NCI-H1048 (cell line): ENCODE data around the gene SS18L1.

Experiments
- DNase-seq: peaks from one replicate; lab custom pipeline; 2025; lab: John Stamatoyannopoulos, UW

SS18L1 gene

DNA sequence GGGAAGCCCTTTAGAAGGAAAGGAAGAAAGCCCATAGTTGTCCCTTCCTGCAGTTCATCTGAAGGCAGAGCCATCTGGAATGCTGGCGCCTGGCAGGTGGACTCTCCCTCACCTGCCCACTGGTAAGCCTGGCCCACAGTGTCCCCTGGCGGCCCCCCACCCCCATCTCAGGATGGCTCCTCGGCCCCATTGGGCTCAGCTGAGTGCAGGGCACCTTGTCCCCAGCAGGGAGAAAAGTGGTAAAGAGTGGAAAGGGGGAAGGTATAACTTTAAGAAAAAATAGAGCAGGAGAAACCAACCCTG, 12.6 kb downstream of the SS18L1 start:
- DNase-seq, result no peak

DNA sequence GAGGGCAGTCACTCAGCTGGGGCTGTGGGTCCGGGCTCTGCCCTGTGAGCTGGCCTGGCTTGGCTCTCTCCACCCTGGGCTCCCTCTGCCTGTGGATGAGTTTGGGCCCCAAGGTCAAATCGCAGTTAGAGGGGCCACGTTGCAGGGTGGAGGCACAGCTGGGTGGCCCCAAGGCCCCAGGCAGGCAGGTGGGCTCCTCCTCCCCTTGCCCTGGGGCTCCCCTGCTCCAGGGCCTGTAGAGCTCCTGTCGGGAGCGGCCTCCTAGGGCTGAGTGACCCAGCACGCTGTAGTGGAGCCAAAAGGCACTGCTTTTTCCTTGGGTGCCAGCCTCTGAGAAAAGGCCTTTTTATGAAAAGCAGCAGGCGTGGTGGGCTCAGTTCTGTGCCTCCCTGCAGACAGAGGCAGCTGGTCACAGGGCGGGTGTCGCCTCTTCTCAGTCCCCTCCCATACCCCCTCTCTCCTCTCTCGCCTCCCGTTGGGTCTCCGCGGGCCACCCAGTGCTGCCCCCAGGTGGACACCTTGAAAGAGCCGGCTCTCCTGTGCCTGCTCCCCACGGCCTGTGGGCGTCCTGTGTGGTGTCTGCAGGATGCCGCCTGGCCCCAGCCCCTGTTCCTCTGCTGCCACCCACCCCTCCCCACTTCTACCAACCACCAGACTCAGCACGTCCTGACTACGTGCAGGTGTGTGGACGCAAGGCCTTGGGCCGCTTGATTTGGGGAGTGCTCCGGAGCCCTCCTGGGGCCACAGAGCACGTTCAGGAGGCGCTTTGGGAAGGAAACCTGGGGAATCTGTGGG, 13.2 kb downstream of the SS18L1 start:
- DNase-seq, result no peak

DNA sequence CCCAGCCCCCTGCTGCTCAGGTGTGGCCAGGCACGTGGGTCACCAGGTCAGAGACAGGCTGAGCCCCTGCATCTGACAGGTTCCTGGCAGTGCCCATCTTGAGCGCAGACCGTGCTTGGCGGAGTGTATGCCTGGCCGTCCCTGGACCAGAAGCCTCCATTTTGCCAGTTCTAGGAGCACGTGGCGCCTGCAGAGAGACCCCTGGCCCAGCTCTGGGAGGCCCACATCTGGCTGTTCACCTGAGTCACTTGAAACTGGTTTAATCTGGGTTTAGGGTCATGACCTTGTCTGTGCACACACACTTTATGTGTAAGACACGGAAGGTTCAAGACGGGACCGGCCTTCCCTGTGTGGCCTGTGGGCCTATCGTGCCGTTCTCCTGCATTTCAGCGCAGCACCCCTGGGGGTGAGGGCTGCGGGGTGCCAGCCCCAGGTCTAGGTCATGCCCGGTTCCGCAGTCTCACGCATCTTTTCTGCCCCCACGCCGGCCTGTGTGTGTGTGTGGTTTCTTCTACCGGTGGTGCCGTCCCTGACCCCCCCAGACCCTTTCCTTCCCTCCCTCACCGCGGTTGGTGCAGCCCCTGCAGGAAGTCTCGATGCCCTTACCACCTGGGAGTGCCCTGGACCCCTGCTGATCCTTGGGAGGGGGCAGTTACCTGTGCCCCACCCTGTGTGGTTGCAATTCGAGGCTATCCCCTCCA, 14.0 kb downstream of the SS18L1 start:
- no peak for DNase-seq

DNA sequence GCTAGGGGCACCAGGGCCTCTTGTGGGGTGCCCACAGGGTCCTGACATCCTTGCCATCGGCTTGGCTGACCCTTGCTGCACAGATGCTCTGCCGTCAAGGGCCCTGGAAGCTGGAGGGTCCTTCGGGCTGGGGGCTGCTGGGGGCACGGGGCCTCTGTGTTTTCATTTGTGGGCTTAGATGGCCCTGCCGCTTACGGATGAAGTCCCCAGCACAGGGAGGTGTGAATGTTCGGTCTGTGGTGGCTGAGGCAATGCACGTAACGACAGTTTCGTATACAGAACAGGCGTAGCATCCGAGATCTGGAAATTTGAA, 14.5 kb downstream of the SS18L1 start:
- DNase-seq, result no peak

DNA sequence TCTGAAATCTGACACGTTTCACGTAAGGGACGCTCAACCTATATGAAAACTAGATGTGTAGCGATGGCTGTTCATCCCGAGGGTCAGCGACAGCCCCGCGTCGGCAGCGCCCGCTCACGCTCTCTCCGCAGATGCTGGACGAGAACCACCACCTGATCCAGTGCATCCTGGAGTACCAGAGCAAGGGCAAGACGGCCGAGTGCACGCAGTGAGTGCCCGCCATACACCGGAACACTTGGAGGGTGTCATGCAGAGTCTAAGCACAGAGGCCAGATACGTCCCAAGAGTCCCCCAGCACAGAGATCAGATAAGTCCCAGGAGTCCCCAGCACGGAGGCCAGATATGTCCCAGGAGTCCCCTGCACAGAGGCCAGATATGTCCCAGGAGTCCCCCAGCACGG, 15.0 kb downstream of the SS18L1 start:
- no peak for DNase-seq

DNA sequence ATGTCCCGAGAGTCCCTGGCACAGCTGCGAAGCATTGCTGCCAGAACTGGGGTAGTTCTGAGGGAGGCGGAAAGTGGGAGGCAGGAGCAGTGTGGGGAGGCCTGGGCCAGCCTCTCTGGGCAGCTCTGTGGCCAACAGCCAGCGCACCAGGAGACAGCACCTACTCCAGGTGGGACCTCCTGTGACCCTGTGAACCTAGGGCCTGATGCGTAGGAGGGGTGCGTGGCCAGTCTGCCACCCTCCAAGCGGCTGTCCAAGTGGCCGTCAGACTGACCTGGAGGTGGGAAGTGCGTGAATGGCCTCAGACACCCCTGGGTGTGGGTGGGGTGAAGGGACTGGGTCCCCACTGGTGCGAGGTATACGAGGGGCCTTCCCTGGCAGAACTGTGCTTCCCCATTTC, 15.5 kb downstream of the SS18L1 start:
- no peak for DNase-seq

DNA sequence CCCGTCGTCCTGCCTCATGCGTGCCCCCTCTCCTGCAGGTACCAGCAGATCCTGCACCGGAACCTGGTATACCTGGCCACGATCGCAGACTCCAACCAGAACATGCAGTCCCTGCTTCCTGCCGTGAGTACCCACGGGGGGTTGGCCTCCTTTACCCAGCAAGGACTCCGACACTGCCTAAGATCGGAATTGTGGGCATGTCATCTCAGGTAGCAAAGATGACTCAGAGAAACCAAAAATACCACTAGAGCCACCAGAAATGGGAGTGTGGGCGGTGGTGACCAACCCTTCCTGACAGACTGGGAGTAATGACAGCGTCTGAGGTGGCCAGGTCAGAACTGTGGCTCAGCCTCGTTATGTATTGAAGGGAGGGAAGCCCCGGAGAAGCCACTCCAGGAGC, 16.3 kb downstream of the SS18L1 start:
- no peak for DNase-seq

DNA sequence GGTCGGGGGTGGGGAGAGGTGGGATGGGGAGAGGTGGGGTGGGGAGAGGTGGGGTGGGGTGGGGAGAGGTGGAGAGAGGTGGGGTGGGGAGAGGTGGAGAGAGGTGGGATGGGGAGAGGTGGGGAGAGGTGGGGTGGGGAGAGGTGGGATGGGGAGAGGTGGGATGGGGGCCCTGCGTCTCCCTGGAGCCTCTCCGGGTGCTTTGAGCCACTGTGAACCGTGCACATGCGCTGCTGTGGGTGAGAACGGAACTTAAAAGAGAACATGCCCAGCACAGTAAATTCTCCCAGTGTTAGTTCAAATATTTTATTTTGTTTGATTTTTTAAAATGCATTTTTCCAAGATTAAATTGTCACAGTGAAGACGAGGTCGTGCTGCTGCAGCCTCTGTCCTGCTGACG, 16.7 kb downstream of the SS18L1 start:
- DNase-seq, result no peak

DNA sequence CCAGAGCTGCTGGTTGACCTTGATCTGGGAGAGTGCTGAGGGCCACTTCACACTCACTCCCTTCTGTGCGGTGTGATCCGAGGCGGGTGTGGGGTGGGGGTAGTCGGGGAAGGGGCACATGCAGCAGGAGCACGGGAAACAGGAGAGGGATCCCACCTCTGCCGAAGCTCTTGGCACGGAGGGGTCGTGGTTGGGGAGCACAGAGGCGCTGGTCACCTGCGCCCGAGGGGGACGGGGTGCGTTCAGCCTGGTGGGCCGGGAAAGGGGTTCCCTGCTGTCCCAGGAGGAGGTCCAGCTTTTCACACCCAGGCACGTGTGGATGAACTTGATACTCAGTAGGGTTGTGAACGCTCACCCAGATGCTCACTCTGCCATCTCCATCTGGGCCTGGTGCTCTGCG, 17.3 kb downstream of the SS18L1 start:
- DNase-seq, result no peak

DNA sequence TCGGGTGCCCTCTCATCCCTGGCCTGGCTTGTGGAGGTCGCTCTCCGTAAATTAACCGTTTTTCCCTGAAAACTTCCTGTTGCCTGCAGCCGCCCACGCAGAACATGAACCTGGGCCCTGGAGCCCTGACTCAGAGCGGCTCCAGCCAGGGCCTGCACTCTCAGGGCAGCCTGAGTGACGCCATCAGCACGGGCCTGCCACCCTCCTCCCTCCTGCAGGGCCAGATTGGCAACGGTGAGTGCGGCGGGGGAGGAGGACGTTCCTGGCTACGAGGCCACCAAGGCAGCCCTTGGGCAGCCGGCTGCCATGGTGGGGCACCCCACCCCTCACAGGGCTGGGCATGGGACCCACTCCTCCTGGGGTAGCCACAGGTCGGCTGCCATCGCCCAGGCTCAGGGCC, 17.8 kb downstream of the SS18L1 start:
- no peak for DNase-seq

DNA sequence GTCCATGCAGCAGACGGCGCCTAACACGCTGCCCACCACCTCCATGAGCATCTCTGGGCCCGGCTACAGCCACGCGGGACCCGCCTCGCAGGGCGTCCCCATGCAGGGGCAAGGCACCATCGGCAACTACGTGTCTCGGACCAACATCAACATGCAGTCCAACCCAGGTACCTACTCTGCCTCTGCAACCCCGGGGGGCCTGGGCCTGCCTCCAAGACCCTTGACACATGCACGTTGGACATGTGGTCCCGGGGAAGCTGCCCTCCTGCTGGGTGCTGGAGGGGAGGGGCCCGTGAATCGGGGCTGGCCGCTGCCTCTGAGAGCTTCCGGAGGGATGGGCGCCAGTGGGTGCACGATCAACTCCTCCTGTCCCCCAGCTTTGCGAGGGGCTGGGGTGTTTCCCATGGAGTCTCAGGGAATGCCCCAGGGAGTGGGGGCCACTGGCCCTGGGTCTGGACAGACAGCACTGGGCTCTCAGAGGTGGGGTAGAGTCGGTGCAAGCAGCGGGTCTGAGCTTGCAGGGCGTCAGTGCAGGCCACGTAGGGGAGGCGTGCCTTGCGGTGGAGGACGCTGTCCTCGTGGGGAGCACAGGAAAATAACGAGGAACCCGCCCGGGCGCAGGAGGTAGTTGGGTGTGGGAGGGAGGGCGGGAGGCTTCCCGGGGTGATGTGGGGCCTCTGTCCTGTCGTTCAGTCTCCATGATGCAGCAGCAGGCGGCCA, 19.4 kb downstream of the SS18L1 start:
- no peak for DNase-seq

DNA sequence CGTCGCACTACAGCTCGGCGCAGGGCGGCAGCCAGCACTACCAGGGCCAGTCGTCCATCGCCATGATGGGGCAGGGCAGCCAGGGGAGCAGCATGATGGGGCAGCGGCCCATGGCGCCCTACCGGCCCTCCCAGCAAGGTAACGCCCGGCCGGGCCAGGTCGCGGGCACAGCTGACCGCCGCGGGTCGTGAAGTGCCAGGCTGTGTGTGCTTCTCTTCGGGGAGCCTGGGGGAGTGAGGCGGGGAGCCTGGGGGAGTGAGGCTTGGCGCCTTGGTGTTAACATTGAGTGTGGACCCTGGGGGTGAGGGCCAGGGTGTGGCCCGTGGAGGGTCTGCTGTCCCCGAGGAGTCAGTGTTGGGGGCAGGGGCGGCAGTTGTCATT, 19.9 kb downstream of the SS18L1 start:
- DNase-seq, result no peak

DNA sequence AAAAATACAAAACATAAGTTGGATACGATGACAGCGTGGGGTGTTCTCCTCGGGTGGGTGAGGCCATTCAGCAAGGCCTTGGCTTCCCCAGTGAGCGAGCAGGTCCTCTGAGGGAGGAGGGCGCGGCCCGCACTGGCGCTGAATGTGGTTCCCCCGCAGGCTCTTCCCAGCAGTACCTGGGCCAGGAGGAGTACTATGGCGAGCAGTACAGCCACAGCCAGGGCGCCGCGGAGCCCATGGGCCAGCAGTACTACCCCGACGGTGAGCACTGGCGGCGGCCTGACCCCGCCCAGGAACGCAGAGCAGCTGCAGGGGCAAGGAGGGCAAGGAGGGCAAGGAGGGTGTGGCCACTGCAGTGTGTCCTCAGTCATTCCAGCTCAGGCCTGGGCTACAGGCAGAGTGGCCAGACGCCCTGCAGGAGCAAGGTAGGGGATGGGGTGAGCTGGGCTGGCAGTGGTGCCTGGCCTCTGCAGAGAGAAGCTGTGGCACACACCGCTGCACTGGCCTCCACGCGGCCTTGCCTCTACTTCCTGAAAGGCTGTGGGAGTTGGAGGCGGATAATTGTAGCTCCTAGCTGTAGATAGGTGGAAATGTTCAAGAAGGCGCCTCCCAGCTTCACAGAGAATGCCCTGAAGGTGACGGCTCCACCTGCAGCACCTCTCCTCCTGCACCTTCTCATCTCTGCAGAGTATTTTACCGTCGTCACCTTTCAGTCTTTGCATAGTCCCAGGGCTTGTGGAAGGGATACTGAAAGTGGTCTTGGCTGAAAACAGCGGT, 20.6 kb downstream of the SS18L1 start:
- DNase-seq, result no peak

DNA sequence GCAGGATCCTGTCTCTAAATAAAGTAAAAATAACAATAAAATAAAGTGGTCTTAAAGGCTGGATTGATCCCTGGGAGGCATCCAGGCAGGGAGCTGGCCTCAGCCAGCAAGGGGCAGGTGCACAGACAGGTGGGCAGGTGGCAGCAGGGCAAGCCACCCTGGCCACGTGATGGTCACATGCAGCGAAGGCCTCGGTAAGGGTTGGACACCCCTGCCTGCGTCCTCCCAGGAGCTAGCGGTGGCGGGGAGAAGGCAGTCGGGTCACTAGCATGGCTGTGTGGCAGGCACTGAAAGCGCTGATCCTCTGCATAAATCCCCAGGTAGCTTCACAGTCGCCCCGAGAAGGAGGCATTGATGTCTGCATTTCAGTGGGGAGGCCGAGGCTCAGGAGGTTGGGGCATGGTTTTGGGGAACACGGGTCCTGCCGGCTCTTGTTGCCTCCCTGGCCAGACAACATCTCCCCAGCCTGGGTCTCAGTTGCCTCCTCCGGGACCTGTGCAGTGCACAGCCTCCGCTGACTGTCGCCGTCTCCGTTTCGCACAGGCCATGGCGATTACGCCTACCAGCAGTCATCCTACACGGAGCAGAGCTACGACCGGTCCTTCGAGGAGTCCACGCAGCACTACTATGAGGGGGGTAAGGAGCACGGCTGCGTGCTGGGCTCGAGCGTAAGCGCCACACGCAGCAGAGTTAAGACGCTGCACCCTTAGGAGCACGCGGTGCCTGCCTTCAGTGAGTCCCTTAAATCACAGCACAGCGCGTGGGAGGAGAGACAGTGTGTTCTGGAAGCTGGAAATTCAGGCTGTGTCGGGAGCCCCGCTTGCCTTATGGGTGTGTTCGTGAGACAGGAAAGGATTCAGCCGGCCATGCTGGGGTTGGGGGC, 21.6 kb downstream of the SS18L1 start:
- no peak for DNase-seq

DNA sequence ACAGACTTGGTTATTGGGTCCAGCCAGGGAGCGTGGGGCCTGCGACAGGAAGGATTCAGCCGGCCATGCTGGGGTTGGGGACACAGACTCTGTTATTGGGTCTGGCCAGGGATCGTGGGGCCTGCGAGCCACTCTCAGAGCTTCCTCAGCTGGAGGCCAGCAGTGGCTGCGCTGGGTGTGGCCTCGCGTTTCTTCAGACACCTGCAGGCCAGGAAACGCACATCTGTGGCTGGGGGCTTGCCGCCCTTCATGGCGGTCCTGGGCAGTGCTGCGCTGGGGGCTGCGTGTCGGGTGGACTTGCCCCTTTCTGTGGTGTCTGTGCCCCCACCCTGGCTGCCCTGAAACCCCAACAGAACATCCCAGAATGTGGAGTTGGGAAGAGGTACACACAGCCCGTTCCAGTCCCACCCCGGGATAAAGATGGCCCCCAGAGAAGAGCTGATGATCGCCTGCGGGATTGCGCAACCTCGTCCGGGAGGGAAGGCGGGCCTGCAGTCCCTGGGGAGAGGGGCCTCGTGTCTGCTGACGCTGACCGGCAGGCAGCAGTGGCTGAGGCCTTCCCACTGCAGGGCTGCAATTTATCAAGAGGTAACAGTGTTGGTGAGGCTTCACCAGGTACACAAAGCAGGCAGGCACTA, 22.3 kb downstream of the SS18L1 start:
- DNase-seq, result no peak

DNA sequence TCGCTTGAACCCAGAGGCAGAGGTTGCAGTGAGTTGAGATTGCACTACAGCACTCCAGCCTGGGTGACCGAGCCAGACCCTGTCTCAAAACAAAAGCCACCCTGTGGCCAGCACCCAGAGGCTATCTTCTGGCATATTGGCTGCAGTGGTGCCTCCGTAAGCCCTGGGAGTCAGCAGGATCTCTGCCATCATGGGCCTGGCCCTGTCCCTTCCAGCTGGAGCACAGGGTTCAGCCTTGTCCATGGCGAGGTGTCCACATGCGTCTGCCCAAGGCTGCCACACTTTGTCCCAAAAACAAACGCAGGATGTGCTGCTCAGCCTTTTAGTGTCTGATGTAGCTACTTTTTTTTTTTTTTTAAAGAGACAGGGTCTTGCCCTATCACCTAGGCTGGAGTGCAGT, 23.9 kb downstream of the SS18L1 start:
- no peak for DNase-seq

DNA sequence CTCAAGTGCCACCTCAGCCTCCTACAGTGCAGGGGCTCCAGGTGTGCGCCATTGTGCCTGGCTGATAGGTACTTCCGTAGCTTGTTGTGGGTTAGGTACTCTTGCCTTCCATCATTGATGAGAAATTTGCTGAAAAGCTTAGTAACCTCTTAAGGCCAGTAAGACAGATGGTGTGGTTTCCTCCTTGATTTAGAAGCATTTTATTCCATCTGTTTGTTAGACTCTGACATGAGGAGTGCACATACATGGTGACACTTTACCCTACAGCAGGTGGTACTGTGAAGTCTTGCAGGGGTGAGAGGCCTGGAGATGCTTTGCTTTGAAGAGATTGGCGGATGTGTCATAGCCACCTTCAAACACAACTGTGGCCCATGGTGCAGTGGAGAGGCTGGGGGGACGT, 24.5 kb downstream of the SS18L1 start:
- no peak for DNase-seq

DNA sequence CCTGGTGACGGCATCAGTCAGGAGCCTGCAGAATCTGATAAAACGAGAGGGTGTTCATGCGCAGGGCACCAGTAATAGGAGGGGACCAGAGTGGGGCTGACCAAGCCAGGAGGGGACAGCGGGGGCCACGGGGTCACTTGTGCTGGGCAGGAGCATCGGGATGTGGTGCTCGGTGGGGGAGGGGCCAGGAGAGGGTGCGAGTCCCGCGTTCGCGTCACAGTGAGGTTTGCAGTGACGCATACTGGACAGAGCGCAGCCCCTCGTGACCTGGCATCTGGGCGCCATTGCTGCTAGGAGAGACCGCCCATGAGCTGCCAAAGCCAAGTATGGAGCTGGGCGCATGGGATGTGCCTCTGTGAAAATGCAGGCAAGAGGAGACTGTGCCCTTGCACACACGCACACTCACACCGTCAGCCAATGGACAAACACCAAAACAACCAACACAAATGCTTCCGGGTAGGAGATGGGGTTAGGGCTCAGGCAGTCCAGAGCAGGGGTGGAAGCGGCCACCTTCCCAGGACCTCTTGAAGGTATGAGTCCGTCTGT, 25.4 kb downstream of the SS18L1 start:
- DNase-seq, result no peak

DNA sequence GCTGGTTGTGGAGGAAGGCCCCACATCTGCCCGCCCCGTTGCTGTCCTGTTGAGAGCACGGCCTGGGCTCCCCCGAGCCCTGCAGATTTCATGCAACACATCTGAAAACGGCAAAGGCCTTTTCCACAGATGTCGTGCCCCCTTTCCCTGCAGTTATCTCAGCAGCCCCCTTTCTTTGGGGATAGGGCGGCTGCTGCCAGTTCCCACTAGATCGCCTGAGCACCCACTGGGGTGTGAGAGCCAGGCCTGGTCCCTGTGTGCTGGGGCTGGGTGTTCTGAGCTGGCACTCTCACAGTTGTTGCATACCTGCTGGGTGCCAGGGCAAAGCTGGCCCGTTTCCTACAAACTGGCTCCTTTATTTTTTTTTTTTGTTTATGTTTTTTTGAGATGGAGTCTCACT, 27.0 kb downstream of the SS18L1 start:
- no peak for DNase-seq

DNA sequence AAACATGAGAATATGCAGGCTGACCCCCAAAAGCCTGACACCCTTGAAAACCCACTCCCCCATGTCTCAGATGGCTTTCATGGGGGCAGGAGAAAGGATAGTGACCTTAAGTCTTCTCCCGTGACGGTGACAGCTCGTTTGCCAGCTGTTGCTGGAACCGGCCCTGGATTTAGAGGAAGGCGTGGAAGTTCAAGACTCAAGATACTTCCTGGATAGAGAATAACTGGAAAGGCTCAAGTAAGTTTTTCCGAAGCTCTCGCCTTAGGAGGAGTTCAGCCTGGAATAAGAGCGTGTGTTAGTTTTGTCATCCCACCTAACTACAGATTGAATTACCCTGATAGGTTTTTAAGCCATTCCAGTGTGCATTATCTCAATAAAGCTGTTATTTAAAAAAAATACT, 27.7 kb downstream of the SS18L1 start:
- no peak for DNase-seq

DNA sequence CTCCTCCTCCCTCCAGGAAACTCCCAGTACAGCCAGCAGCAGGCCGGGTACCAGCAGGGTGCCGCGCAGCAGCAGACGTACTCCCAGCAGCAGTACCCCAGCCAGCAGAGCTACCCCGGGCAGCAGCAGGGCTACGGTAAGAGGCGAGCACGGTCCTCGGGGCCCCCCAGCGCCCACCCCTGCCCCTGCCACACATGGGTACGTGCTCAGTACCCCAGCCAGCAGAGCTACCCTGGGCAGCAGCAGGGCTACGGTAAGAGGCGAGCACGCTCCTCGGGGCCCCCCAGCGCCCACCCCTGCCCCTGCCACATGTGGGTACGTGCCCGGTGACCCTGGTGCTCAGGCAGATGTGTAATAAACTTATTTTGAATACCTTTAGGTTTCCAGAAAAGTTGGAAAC, 29.1 kb downstream of the SS18L1 start:
- DNase-seq, result no peak
